HCT116 (cell line): Measurements from ENCODE around the gene SNX8.

Experiments used
- ATF3 ChIP-seq: IDR thresholded peaks from 2 replicates; pipeline ENCODE4 v1.6.1; 2012
- CEBPB ChIP-seq: IDR thresholded peaks from 2 replicates; pipeline ENCODE4 v1.6.1; 2012; ENCODE audit warnings: low read depth
- CTCF ChIP-seq, 3 experiments: fragments of 200-600 bp in 1 of 3; sonication (generic) in 1 of 3; IDR thresholded peaks in 2 of 3; conservative IDR thresholded peaks in 1 of 3; 2 replicates each; pipeline ENCODE4 v1.5.1; 2012 to 2017; ENCODE audit warnings: low read depth in 2 of 3, low read length in 2 of 3, antibody characterized with exemption in 1 of 3, borderline replicate concordance in 1 of 3, control low read depth in 1 of 3, mild to moderate bottlenecking in 1 of 3, mixed read lengths in 1 of 3, mixed run types in 1 of 3, moderate library complexity in 1 of 3; ENCODE audit not compliant: insufficient read depth in 1 of 3
- EZH2 ChIP-seq: fragments of 200-600 bp; sonication (generic); IDR thresholded peaks from 2 replicates; pipeline ENCODE4 v1.6.1; 2017; ENCODE audit warnings: antibody characterized with exemption, mixed run types
- JUND ChIP-seq: IDR thresholded peaks from 2 replicates; pipeline ENCODE4 v1.6.1; 2012
- MAX ChIP-seq: IDR thresholded peaks from 2 replicates; pipeline ENCODE4 v1.6.1; 2012
- POLR2A ChIP-seq: IDR thresholded peaks from 2 replicates; pipeline ENCODE4 v1.7.0; 2011; ENCODE audit warnings: borderline replicate concordance; ENCODE audit not compliant: insufficient read depth, insufficient read length; ENCODE audit errors: extremely low read depth
- POLR2AphosphoS5 ChIP-seq: IDR thresholded peaks from 2 replicates; pipeline ENCODE4 v1.6.1; 2011; ENCODE audit warnings: mild to moderate bottlenecking, low read depth, low read length, moderate library complexity
- REST ChIP-seq: IDR thresholded peaks from 2 replicates; pipeline ENCODE4 v1.6.1; 2012; ENCODE audit warnings: low read depth
- SP1 ChIP-seq: IDR thresholded peaks from 2 replicates; pipeline ENCODE4 v1.6.1; 2012; ENCODE audit warnings: low read depth
- TCF7L2 ChIP-seq: IDR thresholded peaks from 2 replicates; pipeline ENCODE4 v1.7.0; 2011; ENCODE audit warnings: borderline replicate concordance, inconsistent platforms; ENCODE audit not compliant: insufficient read depth, insufficient read length; ENCODE audit errors: extremely low read depth
- TF ChIP-seq, protein P1 (sequence below): IDR thresholded peaks from 2 replicates; pipeline ENCODE4 v1.6.1; 2011; ENCODE audit warnings: mild to moderate bottlenecking, low read length, moderate library complexity; ENCODE audit not compliant: insufficient replicate concordance; ENCODE audit errors: extremely low read depth

DNA sequence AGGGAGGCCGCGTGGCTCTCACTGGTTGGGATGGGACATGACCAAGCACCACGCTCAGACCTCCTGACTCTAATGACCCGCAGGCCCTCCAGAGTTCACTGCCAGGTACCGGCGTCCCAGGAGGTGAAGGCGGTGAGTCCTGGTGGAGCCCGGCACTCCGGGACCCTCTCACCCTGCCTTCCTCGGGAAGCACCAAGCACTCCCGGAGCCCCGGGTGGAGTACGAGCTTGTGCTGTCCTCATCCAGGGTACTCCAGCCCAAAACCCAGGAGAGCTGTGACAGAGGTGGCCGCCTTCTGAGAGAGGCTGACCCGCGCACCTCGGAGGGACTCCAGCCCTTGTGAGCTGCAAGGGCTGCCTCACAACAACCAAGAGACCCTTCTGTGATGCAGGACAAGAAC, 90.9 kb downstream of the SNX8 start:
- TF ChIP-seq TCF7L2: no peak
- TF ChIP-seq CTCF (IDR thresholded peaks at IDR 0.05 in 2 of 3, conservative IDR thresholded peaks at IDR 0.05 in 1 of 3; ENCODE audit: borderline replicate concordance in 1 of 3, insufficient read depth in 1 of 3, low read depth in 2 of 3, low read length in 2 of 3): no peak
- TF ChIP-seq POLR2A: no peak
- TF ChIP-seq REST: no peak
- no peak for TF ChIP-seq JUND
- TF ChIP-seq SP1: no peak
- TF ChIP-seq MAX: no peak
- no peak for TF ChIP-seq EZH2
- TF ChIP-seq POLR2AphosphoS5: no peak
- TF ChIP-seq CEBPB: no peak
- TF ChIP-seq, protein P1, sequence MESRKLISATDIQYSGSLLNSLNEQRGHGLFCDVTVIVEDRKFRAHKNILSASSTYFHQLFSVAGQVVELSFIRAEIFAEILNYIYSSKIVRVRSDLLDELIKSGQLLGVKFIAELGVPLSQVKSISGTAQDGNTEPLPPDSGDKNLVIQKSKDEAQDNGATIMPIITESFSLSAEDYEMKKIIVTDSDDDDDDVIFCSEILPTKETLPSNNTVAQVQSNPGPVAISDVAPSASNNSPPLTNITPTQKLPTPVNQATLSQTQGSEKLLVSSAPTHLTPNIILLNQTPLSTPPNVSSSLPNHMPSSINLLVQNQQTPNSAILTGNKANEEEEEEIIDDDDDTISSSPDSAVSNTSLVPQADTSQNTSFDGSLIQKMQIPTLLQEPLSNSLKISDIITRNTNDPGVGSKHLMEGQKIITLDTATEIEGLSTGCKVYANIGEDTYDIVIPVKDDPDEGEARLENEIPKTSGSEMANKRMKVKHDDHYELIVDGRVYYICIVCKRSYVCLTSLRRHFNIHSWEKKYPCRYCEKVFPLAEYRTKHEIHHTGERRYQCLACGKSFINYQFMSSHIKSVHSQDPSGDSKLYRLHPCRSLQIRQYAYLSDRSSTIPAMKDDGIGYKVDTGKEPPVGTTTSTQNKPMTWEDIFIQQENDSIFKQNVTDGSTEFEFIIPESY: no peak
- TF ChIP-seq ATF3: no peak
